Activated CD4-positive, alpha-beta T cell treated with anti-CD3 and anti-CD28 coated beads, Interleukin-2, amount 50 U/mL, for 48 hours (primary cell): ENCODE measurements around the gene H19.

Experiments
- DNase-seq, 2 experiments: peaks; one replicate each; pipeline ENCODE4 v3.0.0-alpha.2; 2020

The H19 gene

DNA sequence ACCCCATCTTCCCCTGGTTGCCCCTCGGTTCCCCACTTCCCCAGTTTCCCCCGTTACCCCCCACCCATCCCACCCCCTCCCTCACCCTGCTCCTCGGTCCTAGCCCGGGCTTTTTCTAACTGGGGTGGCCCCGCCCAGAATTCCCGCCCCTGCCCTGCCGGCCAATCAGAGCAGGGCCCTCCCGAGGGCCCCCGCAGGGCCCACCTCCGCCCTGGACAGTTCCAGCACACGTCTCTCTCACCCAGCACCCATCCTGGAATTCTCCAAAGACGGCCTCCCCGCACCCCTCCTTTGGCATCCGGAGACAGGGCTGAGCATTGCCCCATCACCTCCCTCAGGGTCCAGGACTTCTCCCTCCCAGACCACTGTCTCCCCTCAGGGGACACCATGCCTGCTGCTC is at the start of gene H19:
Gene H19, minus strand, starts transcription at position 88 of the 400 bp plus-strand sequence.
- no peak for DNase-seq

DNA sequence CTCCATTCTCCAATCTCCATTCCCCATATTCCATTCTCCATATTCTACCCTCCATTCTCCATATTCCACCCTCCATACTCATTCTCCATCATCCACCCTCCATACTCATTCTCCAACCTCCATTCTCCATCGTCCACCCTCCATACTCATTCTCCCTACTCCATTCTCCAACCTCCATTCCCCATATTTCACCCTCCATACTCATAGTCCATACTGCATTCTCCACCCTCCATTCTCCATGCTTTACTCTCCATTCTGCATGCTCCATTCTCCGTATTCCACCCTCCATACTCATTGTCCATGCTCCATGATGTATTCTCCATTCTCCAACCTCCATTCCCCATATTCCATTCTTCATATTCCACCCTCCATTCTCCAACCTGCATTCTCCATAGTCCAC is 44.3 kb upstream of the H19 start:
- no peak for DNase-seq

DNA sequence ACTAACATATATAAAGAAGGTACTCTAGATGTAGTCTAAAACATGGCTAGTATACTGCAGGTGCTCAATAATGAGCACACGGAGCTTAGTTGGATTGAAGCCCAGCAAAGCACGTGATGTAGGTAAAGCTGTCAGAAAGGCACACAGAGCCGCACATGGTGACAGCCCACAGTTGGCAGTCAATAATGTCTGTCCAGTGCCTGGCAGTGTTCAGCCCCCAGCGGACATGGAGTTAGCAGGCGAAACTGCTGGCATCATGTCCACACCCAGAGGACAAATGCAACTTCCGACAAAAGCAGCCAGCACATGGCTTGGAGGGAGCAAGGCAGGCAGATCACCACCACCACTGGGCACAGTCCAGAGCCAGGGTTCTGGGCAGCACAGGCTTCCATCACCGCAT is 43.5 kb upstream of the H19 start:
- DNase-seq, result no peak

DNA sequence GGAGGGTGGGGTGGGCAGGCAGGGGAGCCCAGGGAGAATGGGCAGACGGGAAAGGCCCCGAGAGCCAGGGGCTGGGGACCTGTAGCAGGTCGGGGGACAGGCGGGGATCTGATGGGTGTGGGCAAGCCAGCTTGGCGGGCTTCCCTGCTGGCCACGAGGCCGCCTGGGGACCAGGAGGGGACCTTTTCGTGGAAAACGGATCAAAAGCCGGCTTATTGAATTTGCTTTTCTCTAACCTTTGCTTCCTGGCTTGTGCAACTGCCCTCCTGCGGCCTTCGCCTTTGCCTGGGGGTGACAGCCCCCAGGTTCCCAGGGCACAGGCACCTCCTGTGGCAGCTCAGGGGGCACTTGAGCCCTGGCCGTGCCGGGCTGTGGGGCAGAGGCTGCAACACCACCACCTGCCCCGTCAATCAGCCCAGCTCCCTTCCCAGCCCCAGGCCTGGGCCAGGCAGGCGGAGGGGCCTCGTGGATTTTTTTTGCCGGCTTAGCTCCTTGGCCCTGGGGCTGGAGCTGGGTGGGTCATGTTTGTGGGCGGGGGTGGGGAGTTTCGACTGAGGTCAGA is 41.6 kb upstream of the H19 start:
- DNase-seq, result no peak

DNA sequence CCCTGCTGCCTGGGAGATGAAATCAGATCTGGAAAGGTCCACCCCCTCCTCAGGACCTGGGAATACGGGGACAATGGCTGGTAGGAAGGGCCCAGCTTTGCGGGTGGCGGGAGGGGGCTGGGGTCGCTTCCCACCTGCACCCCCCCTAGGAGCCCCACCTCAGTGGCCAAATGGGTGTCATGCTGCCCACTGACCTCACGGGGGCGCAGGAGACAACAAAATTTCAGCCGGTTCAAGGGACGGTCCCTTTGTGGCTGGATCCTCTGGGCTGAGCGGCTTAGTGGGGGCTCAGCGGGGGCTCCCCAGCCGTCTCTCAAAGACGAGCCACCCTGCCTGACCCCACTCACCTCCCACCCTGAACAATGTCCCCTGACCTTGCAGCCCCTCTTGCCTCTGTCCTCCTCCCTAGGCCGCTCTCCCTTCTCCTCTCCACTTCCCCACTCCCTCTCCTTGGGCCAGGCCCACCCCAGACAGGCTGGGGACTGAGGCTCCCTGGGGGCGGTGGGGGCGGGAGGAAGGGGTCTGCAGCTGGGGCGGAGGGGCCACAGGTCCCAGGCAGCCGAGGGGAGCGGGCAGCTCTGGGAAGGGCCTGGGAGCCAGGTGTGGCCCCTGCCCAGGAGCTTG is 39.3 kb upstream of the H19 start:
- no peak for DNase-seq

DNA sequence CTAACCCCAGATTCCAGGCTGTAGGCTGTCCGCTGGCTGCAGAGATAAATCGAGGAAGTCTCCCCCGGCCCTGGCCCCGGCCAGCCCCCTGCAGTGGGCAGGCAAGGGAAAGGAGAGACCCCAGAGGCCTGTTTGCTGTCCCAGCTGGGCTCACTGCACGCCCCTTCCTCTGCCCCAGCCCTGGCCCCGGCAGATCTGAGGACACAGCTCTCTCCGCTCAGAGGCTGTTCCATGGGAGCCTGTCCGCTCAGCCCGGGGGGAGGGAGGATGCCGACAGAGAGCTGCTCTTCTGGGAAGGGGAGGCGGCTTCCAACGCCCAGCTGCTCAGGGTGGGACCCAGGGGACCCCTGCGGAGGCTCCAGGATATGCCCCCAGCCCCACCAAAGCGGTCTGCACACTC is 37.7 kb upstream of the H19 start:
- DNase-seq, result no peak

DNA sequence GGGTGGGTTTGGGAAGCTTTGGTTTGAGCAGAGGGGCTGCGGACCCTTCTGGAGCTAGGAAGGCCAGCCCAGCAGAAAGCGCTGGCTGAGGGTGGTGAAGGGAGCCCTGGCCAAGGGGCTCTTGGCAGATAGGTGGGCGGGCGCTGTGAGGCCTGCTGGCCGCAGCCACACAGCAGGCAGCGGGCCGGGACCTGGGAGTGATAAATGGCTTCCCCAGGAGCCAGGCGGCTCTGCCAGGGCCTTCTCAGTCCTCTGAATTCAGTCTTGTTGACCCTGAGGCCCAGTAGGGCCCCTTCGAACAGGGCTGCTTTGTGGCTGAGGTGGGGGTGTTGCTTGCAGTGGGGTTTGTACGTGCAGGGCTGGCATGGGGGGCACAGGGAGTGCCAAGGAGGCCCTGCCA is 33.4 kb upstream of the H19 start:
- DNase-seq, result no peak

DNA sequence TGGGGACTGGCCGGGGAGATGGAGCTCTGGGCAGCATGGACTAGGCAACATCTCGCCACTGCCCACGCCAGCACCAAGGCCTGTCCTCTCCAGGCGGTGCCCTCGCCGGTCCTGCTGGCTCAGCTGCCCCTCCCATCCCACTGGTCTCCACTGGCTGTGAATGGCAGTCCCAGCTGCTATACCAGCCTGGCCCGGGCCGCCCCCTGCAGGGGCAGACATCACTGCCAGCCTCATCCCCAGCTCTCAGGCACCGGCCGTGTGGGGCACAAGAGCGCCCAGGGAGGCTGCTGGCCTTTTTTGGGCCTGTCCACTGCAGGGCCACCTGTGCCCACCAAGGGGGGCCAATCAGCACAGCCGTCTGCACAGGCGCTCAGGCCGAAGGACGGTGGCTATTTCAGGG is 30.1 kb upstream of the H19 start:
- DNase-seq, result no peak

DNA sequence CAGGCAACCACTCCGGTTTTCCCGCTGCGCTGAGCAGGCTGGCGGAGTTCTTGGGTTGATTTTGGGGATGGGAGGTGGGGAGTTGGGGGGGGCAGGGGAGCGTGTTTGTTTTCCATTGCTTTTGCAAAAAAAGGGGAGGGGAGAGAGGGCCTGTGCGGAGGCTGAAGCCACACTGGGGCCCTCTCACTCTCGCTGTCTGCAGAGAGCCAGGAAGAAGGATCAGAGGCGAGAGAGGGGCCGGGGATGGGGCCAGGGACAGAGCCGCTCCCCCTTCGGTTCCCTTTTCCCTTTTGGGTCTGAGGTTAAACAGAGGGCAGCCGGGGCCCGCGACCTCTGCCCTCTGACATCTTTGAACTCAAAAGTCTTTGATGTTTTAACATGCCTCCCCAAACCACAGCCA is 17.4 kb upstream of the H19 start:
- no peak for DNase-seq

DNA sequence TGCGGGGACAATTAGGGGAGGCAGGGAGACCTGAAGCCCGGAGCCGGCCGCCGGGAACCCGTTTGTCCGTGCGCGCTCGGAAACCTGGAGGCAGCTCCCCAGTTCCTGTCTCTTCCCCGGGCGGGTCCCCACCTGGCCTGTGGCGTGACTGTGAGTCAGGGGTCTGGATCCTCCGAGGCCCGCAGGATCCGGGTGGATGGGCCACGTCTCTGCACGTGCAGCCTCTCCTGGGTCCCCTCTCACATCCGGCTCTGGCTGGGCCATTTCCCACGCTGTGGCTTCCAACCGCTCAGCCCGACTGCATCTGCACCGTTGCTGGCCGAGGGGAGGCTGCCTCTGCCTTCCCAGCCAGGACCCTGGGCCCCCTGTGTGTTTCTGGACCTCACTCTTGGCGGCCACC is 14.8 kb upstream of the H19 start:
- DNase-seq, result no peak

DNA sequence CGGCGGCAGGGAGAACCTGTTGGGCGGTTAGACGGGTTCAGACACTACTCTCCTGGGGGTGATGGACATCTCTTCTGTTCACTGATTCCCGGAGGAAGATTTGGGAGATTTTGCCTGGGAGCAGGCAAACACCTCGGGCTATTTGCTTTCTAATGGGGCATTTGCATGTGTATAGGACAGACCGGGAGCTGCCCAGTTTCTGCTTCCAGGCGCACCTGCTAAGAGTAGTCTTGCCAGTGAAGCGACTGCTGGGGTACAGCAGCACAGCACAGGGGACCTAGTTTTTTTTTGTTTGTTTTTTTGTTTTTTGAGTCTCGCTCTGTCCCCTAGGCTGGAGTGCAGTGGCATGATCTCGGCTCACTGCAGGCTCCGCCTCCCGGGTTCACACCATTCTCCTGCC is 6.8 kb upstream of the H19 start:
- DNase-seq, result no peak

DNA sequence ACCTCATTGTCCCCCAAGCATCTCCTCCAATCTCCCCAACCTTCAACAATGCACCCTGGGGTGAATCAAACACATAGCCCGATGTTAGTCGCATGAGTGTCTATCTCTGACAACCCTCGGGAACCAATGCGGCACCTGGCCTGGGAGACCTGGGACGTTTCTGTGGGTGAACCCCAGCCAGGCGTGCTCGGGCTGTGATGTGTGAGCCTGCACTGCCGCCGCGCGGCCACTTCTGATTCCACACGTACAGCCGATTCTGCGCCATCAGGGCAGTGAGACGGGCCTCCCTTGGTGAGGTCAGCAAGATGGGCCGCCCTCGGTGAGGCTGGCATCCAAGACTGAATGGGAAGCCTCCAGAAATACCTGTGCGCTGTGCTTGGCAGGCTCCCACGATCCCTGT is 5.2 kb upstream of the H19 start:
- DNase-seq, result no peak

DNA sequence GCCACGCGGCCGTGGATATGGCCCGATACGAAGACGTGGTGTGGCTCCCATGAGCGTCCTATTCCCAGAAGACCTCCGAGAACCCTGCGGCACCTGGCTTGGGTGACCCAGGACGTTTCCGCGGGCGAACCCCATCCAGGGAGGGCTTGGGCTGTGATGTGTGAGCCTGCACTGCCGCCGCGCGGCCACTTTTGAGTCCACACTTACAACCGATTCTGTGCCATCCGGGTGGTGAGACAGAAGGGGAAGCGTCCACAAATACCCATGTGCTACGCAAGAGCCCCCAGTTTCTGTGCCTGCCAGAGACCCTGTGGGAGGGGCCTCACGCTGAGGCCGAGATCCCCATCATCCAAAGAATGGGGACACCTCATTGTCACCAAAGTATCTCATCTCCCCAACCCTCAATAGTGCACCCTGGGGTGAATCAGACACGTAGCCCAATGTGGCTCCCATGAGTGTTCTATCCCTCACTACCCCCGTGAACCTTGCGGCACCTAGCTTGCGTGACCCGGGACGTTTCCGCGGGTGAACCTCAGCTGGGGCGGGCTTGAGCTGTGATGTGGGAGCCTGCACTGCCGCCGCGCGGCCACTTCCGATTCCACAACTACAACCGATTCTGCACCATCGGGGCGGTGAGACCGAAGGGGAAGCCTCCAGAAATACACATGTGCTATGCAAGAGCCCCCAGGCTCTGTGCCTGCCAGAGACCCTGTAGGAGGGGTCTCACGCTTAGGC is 4.6 kb upstream of the H19 start:
- DNase-seq, result no peak

DNA sequence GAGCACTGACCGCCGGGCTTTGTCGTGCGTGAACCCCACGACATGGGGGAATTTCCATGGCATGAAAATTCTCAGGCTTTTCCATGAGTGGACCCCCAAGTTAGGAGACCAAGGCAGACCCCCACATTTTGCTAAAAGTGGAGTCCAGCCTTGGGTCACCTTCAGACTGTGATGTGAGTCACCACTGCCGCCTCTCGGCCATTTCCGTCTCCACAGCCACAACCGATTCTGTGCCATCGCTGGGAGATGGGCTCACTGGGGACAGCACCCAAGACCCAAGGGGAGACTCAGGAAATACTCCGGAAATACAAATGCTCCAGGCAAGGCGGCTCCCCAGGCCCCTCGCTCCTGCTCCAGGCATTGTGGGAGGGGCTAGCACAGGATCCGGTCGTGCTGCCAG is 1.2 kb upstream of the H19 start:
- DNase-seq, result no peak

DNA sequence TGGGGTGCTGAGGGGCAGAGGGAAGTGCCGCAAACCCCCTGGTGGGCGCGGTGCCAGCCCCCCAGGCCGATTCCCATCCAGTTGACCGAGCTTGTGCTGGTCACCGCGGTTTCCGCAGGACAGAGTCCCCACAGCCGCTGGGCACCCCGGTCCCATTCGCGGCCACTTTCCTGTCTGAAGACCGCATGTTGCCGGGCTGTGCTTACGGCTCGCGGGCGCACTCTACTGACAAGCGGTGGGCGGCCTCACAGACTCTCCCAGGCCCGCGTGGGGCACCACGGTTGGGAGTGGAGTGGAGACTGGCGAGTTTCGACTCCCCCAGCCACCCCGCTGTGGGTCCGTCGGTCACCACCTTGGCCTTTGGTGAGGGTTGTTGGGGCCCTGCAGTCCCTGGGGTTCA is 648 bp upstream of the H19 start:
- DNase-seq, result no peak

DNA sequence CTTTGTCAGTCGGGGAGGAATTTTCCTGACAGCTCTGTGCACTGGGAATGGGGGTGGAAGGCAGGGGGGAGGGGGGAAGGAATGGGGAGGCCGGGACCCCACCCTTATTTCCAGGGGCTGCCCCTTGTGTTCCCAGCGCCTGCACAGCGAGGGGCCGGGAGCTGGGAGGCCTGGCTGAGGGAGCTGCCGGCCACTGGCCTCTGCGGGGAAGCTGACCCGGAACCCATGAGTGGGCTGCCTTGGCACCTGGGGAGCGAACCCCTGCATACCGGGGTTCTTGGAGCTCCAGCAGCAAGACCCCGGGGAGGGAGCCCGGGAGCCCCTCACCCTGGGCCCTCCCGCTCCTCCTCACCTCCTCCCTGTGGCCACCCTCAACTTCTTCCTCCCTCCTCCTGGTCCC is 3.5 kb downstream of the H19 start:
- no peak for DNase-seq

DNA sequence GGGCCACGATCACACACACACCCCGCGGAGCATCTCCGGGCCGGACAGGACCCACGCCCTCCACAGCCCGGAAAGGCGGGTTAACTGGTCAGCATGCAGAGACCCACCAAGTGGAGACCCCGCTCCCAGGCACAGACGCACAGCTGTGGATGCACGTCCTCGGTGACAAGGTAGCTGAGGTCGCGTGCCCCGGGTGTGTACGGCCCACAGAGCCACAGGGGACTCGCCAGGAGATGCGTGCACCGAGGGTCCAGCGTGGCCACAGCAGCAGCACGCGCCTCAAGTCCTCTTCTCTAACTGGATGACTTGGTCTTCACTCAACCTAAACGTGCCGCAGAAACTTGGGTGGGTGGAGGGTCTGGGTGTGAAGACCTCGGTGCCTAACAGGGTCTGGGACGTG is 5.5 kb downstream of the H19 start:
- no peak for DNase-seq

DNA sequence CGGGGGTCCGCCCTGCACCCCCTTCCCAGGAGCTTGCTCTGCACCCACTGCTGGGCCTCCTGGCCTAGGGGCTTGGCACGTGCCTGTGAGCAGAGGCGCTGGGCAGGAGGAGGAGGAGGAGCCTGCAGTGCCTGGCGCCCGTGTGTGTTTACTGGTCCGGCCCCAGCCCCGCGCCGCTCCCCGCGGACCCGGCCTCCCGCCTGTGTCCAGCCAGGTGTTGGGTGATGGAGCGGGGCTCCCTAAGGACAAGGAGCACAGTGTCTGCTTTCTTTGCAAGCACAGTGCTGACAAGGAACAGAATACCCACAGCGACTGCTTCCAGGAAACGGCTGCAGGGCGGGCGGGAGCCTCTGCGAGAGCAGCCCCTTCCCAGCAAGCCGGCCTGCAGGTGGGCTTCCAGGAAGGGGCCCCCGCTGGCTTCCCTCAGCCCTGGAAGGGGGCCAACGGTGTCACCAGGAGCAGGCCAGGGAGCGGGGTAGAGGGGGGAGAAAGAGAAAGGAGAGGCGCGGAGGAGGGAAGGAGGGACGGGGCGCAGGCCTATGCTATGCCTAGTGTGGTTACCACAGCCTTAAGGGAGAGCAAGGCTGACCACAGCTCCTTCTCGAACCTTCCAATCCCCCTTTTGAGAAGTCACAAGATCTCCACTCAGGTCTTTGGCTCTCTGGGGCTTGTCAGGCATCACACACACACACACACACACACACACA is 6.6 kb downstream of the H19 start:
- no peak for DNase-seq

DNA sequence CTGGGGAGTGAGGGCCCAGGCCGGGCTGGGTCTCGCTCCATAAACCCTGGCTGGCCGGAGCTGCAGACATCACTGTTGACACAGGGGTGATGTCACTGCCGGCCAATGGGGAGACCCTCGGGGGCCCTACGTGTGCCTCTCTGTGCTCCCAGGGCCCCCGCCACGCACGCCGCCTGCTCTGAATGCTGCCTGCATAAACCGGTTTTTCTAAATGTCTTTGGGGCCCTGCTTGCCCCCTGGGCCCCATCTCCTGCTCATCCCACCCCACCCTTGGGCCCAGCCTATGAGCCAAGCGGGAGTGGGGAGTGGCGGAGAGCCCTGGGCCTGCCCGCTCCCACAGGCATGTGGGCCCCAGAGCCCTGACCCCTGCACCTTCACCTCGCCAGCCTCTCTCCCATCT is 7.7 kb downstream of the H19 start:
- no peak for DNase-seq

DNA sequence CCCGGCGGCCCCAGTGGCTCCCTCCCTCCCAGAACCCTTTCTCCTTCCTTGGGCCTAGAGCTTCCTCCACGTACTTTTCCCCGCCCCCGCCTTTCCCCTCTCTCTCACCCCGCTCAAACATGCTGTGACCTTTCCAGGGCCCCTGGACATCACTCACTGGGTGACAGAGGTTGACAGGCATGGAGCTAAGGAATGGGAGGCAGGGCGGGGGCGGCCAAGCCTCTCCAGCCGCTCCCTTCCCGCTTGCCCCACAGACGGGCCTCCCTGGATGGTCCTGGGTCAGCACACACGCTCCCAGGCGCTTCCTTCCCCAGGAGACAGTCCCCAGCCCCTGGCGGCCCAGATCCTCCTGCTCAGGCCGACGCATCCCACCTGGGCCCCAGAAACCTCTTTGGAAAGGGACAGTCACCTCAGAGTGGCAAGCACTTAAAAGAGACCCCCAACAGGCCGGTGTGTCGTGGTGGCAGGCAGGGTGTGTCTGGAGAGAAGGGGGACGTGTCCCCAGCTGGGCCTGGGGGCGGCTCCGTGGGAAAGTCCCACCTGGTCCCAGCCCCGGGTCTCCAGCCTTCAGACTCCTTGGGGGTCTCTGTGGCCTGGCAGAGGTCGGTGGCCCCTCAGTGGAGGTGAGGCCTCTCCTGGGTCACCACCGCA is 8.8 kb downstream of the H19 start:
- DNase-seq, result no peak

DNA sequence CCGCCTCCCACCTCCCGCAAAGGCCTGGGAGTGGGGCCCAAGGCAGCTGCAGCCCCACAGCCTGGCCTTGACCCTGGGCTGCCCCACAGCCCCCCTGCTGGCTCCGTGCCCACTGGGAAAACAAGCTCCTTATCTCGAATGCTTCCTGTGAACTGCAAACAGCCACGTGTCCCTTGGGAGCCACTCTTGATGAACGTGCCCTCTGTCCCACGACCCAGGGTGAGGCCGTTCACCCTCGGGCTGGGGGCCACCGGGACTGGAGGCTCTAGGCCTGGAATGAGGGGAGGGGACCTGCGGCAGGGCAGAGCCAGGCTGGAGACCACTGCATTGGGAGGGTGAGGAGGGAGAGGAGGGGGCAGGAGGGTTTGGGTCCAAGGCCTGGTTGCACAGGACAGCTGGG is 9.5 kb downstream of the H19 start:
- no peak for DNase-seq

DNA sequence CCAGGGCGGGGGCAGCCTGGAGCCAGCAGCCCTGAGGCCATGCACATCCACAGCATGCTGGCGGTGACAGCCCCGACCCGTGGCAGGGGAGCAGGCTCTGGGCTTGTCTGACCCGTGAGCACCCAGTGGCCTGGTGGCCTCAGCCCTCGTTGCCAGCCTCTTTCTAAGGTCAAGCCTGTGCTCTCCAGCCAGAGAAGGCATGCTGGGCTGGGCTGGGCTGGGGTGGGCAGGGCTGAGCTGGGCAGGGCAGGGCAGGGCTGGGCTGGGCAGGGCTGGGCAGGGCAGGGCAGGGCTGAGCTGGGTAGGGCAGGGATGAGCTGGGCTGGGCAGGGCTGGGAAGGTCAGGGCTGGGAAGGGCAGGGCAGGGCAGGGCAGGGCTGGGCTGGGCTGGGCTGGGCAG is 10.6 kb downstream of the H19 start:
- no peak for DNase-seq

DNA sequence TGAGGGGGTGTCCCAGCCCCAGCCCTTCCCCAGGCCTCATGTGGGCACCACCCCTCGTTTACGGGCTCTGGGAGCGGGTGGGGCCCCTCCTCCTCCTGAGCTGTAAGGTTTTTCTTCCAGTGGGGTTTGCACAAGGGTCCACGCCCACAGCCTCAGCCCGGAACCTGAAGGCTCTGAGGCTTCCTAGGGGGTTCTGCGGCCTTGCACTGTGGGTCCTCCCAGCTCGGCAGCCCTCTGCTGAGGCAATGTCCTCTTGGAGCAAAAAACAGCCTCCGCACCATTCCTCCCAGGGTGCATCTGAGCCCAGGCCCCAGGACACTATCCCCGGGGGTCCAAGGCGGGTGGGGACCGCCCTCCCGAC is 14.1 kb downstream of the H19 start:
- DNase-seq, result no peak
